Erythroblast (primary cell): Measurements from ENCODE around the gene ADISSP.

Experiments used
- GATA1 ChIP-seq: IDR thresholded peaks from 2 replicates; pipeline ENCODE4 v1.6.1; 2011; ENCODE audit warnings: low read depth, mild to moderate bottlenecking, control low read depth, low read length, moderate library complexity
- POLR2A ChIP-seq: IDR thresholded peaks from 2 replicates; pipeline ENCODE4 v1.6.1; 2011; ENCODE audit warnings: mild to moderate bottlenecking, low read length

GRCh38 chr20:3749689-3750531 lies 17.6 kb downstream of the ADISSP start:
- TF ChIP-seq POLR2A = no peak
- TF ChIP-seq GATA1 = no peak
